ENCODE data around the gene ESR2.

Gene ESR2

GRCh38 chr14:64227856-64228255, 66.3 kb downstream of the ESR2 start:
- no peak overlapping the region for H3K4me3 ChIP-seq (ENCODE audit: low read depth, low read length)
- no peak for TF ChIP-seq CTCF (IDR thresholded peaks at IDR 0.05; ENCODE audit: low read depth, low read length)
- H3K4me1 ChIP-seq: peaks cover 5% of the 10 kb centered on the region; the same call in 1 of the 2 replicates
- H3K27me3 ChIP-seq: no peaks in the 10 kb centered on the region
- H3K9me3 ChIP-seq: no peaks in the 10 kb centered on the region
- no peaks in the 10 kb centered on the region; the same call in 1 of the 2 replicates for H3K36me3 ChIP-seq
- DNase-seq: no peak

GRCh38 chr14:64225151-64225757, 68.9 kb downstream of the ESR2 start:
- Histone ChIP-seq H3K27me3 (no peaks in the 10 kb centered on the region), H3K9me3 (no peaks in the 10 kb centered on the region), H3K4me3 (ENCODE audit: low read depth, low read length) (no peak overlapping the region), H3K36me3 (peaks cover 6% of the 10 kb centered on the region), H3K4me1 (peaks cover 5% of the 10 kb centered on the region)
- no peak for DNase-seq
- no peak for TF ChIP-seq CTCF (IDR thresholded peaks at IDR 0.05; ENCODE audit: low read depth, low read length)

- no peak for DNase-seq
- Histone ChIP-seq H3K36me3 (peaks cover 6% of the 10 kb centered on the region), H3K27me3 (no peaks in the 10 kb centered on the region), H3K4me3 (ENCODE audit: low read depth, low read length) (no peak overlapping the region), H3K9me3 (no peaks in the 10 kb centered on the region), H3K4me1 (peaks cover 26% of the 10 kb centered on the region)
- TF ChIP-seq CTCF (IDR thresholded peaks at IDR 0.05; ENCODE audit: low read depth, low read length): no peak
Observed at GRCh38 chr14:64221391-64222003, 72.7 kb downstream of the ESR2 start.

- H3K36me3 ChIP-seq: peaks cover 6% of the 10 kb centered on the region
- peaks cover 26% of the 10 kb centered on the region for H3K4me1 ChIP-seq
- H3K27me3 ChIP-seq: no peaks in the 10 kb centered on the region
- H3K4me3 ChIP-seq (ENCODE audit: low read depth, low read length): no peak overlapping the region
- no peaks in the 10 kb centered on the region for H3K9me3 ChIP-seq
- TF ChIP-seq CTCF (IDR thresholded peaks at IDR 0.05; ENCODE audit: low read depth, low read length): no peak
- DNase-seq: peak; percentile 80
Observed at GRCh38 chr14:64220466-64220865, 73.7 kb downstream of the ESR2 start.

GRCh38 chr14:64220056-64220455, 74.1 kb downstream of the ESR2 start:
- Histone ChIP-seq H3K4me3 (ENCODE audit: low read depth, low read length) (no peak overlapping the region), H3K9me3 (no peaks in the 10 kb centered on the region), H3K4me1 (peaks cover 26% of the 10 kb centered on the region), H3K27me3 (no peaks in the 10 kb centered on the region), H3K36me3 (peaks cover 6% of the 10 kb centered on the region)
- TF ChIP-seq CTCF (IDR thresholded peaks at IDR 0.05; ENCODE audit: low read depth, low read length): 0 out of 2 replicates have a peak, but pooled peaks have one; percentile 21
- no peak for DNase-seq

All from BE2C (cell line).